MM.1S (cell line): ENCODE results near the gene SLC46A3.
"Not testable (repeated sequence)": the region's sequence is repeated elsewhere in the genome, so short reads cannot be mapped to it uniquely, and the experiment has no call there.

Source experiments
- DNase-seq: peaks from one replicate; pipeline ENCODE4 v3.0.0-alpha.2; 2015
- H2AFZ ChIP-seq: fragments of 300-600 bp; sonication (generic); 2 replicates; pipeline ENCODE4 v1.6.0; 2016; ENCODE audit warnings: antibody characterized with exemption, low read length
- H3F3A ChIP-seq: fragments of 300-600 bp; sonication (generic); 2 replicates; pipeline ENCODE4 v1.6.1; 2016; ENCODE audit warnings: mild to moderate bottlenecking, antibody characterized with exemption, low read length, moderate library complexity, mixed read lengths; ENCODE audit not compliant: insufficient read depth
- H3K27ac ChIP-seq: fragments of 300-600 bp; sonication (generic); 2 replicates; pipeline ENCODE4 v1.5.1; 2016; ENCODE audit warnings: mild to moderate bottlenecking, low read length
- H3K27me3 ChIP-seq: fragments of 300-600 bp; sonication (generic); replicated peaks from 2 replicates; pipeline ENCODE4 v1.6.0; 2016; ENCODE audit warnings: low read length; ENCODE audit not compliant: insufficient read depth
- H3K36me3 ChIP-seq: fragments of 300-600 bp; sonication (generic); replicated peaks from 2 replicates; pipeline ENCODE4 v1.6.1; 2016; ENCODE audit warnings: mild to moderate bottlenecking, low read length, mixed read lengths; ENCODE audit not compliant: insufficient read depth
- H3K4me1 ChIP-seq: fragments of 300-600 bp; sonication (generic); 2 replicates; pipeline ENCODE4 v1.6.1; 2016; ENCODE audit warnings: low read length, mixed read lengths
- H3K4me2 ChIP-seq: fragments of 300-600 bp; sonication (generic); 2 replicates; pipeline ENCODE4 v1.6.0; 2016; ENCODE audit warnings: low read depth, low read length
- H3K4me3 ChIP-seq: fragments of 300-600 bp; sonication (generic); 2 replicates; pipeline ENCODE4 v1.5.1; 2016; ENCODE audit warnings: low read length, mixed read lengths
- H3K79me2 ChIP-seq: fragments of 300-600 bp; sonication (generic); 2 replicates; pipeline ENCODE4 v1.6.1; 2016; ENCODE audit warnings: mixed run types, low read length, mixed read lengths
- H3K9ac ChIP-seq: fragments of 300-600 bp; sonication (generic); 2 replicates; pipeline ENCODE4 v1.6.1; 2016; ENCODE audit warnings: low read length, mixed read lengths
- H3K9me2 ChIP-seq: fragments of 300-600 bp; sonication (generic); replicated peaks from 2 replicates; pipeline ENCODE4 v1.6.1; 2016; ENCODE audit warnings: mild to moderate bottlenecking, low read length, mixed read lengths; ENCODE audit not compliant: insufficient read depth
- H3K9me3 ChIP-seq: fragments of 300-600 bp; sonication (generic); replicated peaks from 2 replicates; pipeline ENCODE4 v1.6.1; 2016; ENCODE audit warnings: mild to moderate bottlenecking, low read length, mixed read lengths; ENCODE audit not compliant: insufficient read depth
- H4K20me1 ChIP-seq: fragments of 300-600 bp; sonication (generic); 2 replicates; pipeline ENCODE4 v1.6.1; 2016; ENCODE audit warnings: mild to moderate bottlenecking, low read length, moderate library complexity, mixed read lengths; ENCODE audit not compliant: insufficient read depth
- CTCF ChIP-seq: fragments of 300-600 bp; sonication (generic); IDR thresholded peaks from 2 replicates; pipeline ENCODE4 v1.5.1; 2016; ENCODE audit warnings: antibody characterized with exemption, low read length, mixed read lengths
- EZH2 ChIP-seq: fragments of 300-600 bp; sonication (generic); optimal IDR thresholded peaks from 2 replicates; pipeline ENCODE3; 2017; ENCODE audit warnings: low read depth, mild to moderate bottlenecking, antibody characterized with exemption, low read length, mixed read lengths
- EZH2phosphoT487 ChIP-seq: fragments of 300-600 bp; sonication (generic); IDR thresholded peaks from 2 replicates; pipeline ENCODE4 v1.6.1; 2018; ENCODE audit warnings: antibody characterized with exemption, low read length

SLC46A3 gene

GRCh38 chr13:28743499-28744083 lies 24.8 kb upstream of the SLC46A3 start:
- H3K36me3 ChIP-seq, result no peaks in the 10 kb centered on the region
- H3K4me1 ChIP-seq, result no peaks in the 10 kb centered on the region
- H3F3A ChIP-seq, result no peaks in the 10 kb centered on the region
- no peaks in the 10 kb centered on the region for H3K27me3 ChIP-seq
- no peaks in the 10 kb centered on the region for H3K79me2 ChIP-seq
- H4K20me1 ChIP-seq, result no peaks in the 10 kb centered on the region
- H3K4me3 ChIP-seq, result no peak overlapping the region
- no peaks in the 10 kb centered on the region for H3K9me2 ChIP-seq
- DNase-seq, result no peak
- TF ChIP-seq CTCF (no peak), EZH2phosphoT487 (no peak), EZH2 (no peak)
- H3K4me2 ChIP-seq, result no peak overlapping the region
- H2AFZ ChIP-seq, result no peak overlapping the region
- no peak overlapping the region for H3K9ac ChIP-seq
- H3K9me3 ChIP-seq, result no peaks in the 10 kb centered on the region
- H3K27ac ChIP-seq, result no peak overlapping the region

DNA sequence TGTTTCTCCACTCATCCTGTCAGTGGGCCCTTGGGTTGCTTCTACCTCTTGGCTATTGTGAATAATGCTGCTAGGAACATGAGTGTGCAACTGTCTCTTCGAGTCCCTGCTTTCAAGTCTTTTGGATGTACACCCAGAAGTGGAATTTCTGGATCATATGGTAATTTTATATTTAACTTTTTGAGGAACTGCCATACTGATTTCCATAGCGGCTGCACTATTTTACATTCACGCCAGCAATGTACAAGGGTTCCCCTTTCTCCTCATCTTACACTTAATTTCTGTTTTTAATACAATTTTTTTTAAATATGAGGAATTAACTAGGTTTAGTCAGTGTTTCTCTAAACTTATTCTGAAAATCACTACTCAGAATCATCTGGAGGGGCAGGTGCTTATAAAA lies 24.2 kb upstream of the SLC46A3 start:
- Histone ChIP-seq H3K9ac (no peak overlapping the region), H3K4me3 (no peak overlapping the region), H3K9me2 (no peaks in the 10 kb centered on the region), H4K20me1 (no peaks in the 10 kb centered on the region), H3K27me3 (no peaks in the 10 kb centered on the region), H3K4me2 (no peak overlapping the region), H3F3A (no peaks in the 10 kb centered on the region), H2AFZ (no peak overlapping the region), H3K36me3 (no peaks in the 10 kb centered on the region), H3K79me2 (no peaks in the 10 kb centered on the region), H3K9me3 (no peaks in the 10 kb centered on the region), H3K4me1 (no peaks in the 10 kb centered on the region), H3K27ac (no peak overlapping the region)
- no peak for DNase-seq
- TF ChIP-seq EZH2phosphoT487, result no peak
- no peak for TF ChIP-seq CTCF
- no peak for TF ChIP-seq EZH2

- not testable (repeated sequence) for H3K27ac ChIP-seq, H3K4me3 ChIP-seq, H3K36me3 ChIP-seq, H3F3A ChIP-seq, H3K9me2 ChIP-seq, H2AFZ ChIP-seq, H3K9ac ChIP-seq, DNase-seq, H3K79me2 ChIP-seq, H3K9me3 ChIP-seq, H4K20me1 ChIP-seq, H3K4me1 ChIP-seq, H3K4me2 ChIP-seq, H3K27me3 ChIP-seq
Observed at GRCh38 chr13:28742445-28742844, 23.7 kb upstream of the SLC46A3 start.

GRCh38 chr13:28741084-28741491 lies 22.3 kb upstream of the SLC46A3 start:
- no peaks in the 10 kb centered on the region for H4K20me1 ChIP-seq
- DNase-seq, result no peak
- H3K9me2 ChIP-seq, result no peaks in the 10 kb centered on the region
- H3K9ac ChIP-seq, result no peak overlapping the region
- no peaks in the 10 kb centered on the region for H3F3A ChIP-seq
- TF ChIP-seq EZH2 (no peak), CTCF (no peak), EZH2phosphoT487 (no peak)
- H3K4me1 ChIP-seq, result no peaks in the 10 kb centered on the region
- no peak overlapping the region for H3K4me3 ChIP-seq
- no peak overlapping the region for H3K4me2 ChIP-seq
- H3K27ac ChIP-seq, result peak overlapping the region; percentile 16; the same call in 1 of the 2 replicates
- no peak overlapping the region for H2AFZ ChIP-seq
- H3K79me2 ChIP-seq, result no peaks in the 10 kb centered on the region
- no peaks in the 10 kb centered on the region for H3K27me3 ChIP-seq
- no peaks in the 10 kb centered on the region for H3K36me3 ChIP-seq
- H3K9me3 ChIP-seq, result no peaks in the 10 kb centered on the region
